GM12878 (cell line): ENCODE measurements around the gene IL13RA2. TPM values are rescaled to one million over a fixed set of nuclear protein-coding genes. Genes with fewer than 3 reads are reported as not detected.

ENCODE experiments used
- ATAC-seq: fragments of 200-7000 bp; cut with Tn5 transposase; 3 replicates; pipeline ENCODE4 v1.9.1; 2020; ENCODE audit warnings: mild to moderate bottlenecking, moderate library complexity
- BruUV-seq: library from RNA; stranded (reverse); fragments of 400-500 nt; replicated peaks from 2 replicates; lab custom pipeline; 2021; lab: Mats Ljungman, UMichigan
- CTCF ChIA-PET: fragments of 300-600 bp; sonication (Branson Sonifier 250); formaldehyde crosslinking; extraction: SDS; loops from one replicate; lab custom pipeline; 2021; ENCODE audit warnings: inconsistent platforms; lab: Yijun Ruan, JAX
- POLR2A ChIA-PET: fragments of 350-600 bp; formaldehyde crosslinking; extraction: SDS; loops from one replicate; lab custom pipeline; 2021; ENCODE audit warnings: inconsistent platforms; lab: Charles Lee
- RAD21 ChIA-PET: fragments of 300-600 bp; sonication (Branson Sonifier 250); formaldehyde crosslinking; loops from one replicate; lab custom pipeline; 2023; ENCODE audit warnings: antibody characterized with exemption; ENCODE audit not compliant: unreplicated experiment; lab: Charles Lee
- SMC1A ChIA-PET: fragments of 300-600 bp; sonication (Branson Sonifier 250); formaldehyde crosslinking; loops from one replicate; lab custom pipeline; 2023; ENCODE audit not compliant: unreplicated experiment, uncharacterized antibody; lab: Charles Lee
- DNase-seq: peaks from one replicate; pipeline ENCODE4 v3.0.0-alpha.2; 2011; ENCODE audit warnings: low read depth, low spot score
- FAIRE-seq: peaks from 3 replicates; lab custom pipeline; 2011; peaks lifted over from hg19 to GRCh38; lab: Jason Lieb, UNC
- H2AFZ ChIP-seq: 2 replicates; pipeline ENCODE4 v1.6.0; 2011; ENCODE audit warnings: low read depth, low read length, control low read depth; ENCODE audit not compliant: control insufficient read depth
- H3K27ac ChIP-seq: 2 replicates; pipeline ENCODE4 v1.5.1; 2011; ENCODE audit warnings: control low read depth; ENCODE audit not compliant: control insufficient read depth, insufficient read depth
- H3K27me3 ChIP-seq, 2 experiments: replicated peaks in 1 of 2; 2 replicates each; pipeline versions ENCODE4 v1.6.0 to v1.6.1; 2011; ENCODE audit warnings: low read length in 1 of 2; ENCODE audit not compliant: control insufficient read depth in 2 of 2, insufficient read depth in 2 of 2
- H3K36me3 ChIP-seq, 2 experiments: 2 replicates each; pipeline ENCODE4 v1.5.1; 2011; ENCODE audit warnings: low read length in 1 of 2; ENCODE audit not compliant: control insufficient read depth in 2 of 2, insufficient read depth in 2 of 2
- H3K4me1 ChIP-seq: 2 replicates; pipeline ENCODE4 v1.6.1; 2011; ENCODE audit warnings: mild to moderate bottlenecking, low read length, moderate library complexity, mixed read lengths; ENCODE audit not compliant: control insufficient read depth, insufficient read depth
- H3K4me2 ChIP-seq: 2 replicates; pipeline ENCODE4 v1.6.0; 2011; ENCODE audit warnings: control low read depth; ENCODE audit not compliant: control insufficient read depth, insufficient read depth
- H3K4me3 ChIP-seq: fragments of 200-600 bp; sonication (generic); 2 replicates; pipeline ENCODE4 v1.5.1; 2016
- H3K79me2 ChIP-seq: 2 replicates; pipeline ENCODE4 v1.6.0; 2011; ENCODE audit warnings: low read length; ENCODE audit not compliant: control insufficient read depth, insufficient read depth
- H3K9ac ChIP-seq: 2 replicates; pipeline ENCODE4 v1.8.0; 2011; ENCODE audit warnings: low read length, control low read depth, mixed read lengths; ENCODE audit not compliant: control insufficient read depth, insufficient read depth
- H3K9me3 ChIP-seq: replicated peaks from 3 replicates; pipeline ENCODE4 v1.5.1; 2011; ENCODE audit warnings: mild to moderate bottlenecking, low read length; ENCODE audit not compliant: control insufficient read depth, insufficient read depth
- H4K20me1 ChIP-seq: 2 replicates; pipeline ENCODE4 v1.6.0; 2011; ENCODE audit not compliant: control insufficient read depth, insufficient read depth
- CBX5 ChIP-seq: sonication (generic); IDR thresholded peaks from 2 replicates; pipeline ENCODE4 v1.6.1; 2016; ENCODE audit warnings: low read depth, moderate library complexity, mild to moderate bottlenecking, inconsistent platforms
- CHD1 ChIP-seq: IDR thresholded peaks from 2 replicates; pipeline ENCODE4 v1.6.1; 2012; ENCODE audit warnings: low read depth, low read length, improper control_type of control experiment
- CTCF ChIP-seq, 3 experiments: IDR thresholded peaks in 2 of 3; conservative IDR thresholded peaks in 1 of 3; 2 replicates each; pipeline ENCODE4 v1.5.1; 2011; ENCODE audit warnings: low read depth in 3 of 3, low read length in 3 of 3, mild to moderate bottlenecking in 3 of 3, control low read depth in 2 of 3, moderate library complexity in 2 of 3, inconsistent platforms in 1 of 3, mixed read lengths in 1 of 3; ENCODE audit not compliant: control insufficient read depth in 2 of 3, insufficient read depth in 1 of 3; ENCODE audit errors: extremely low read depth in 1 of 3
- FOXM1 ChIP-seq: IDR thresholded peaks from 2 replicates; pipeline ENCODE4 v1.6.1; 2012; ENCODE audit warnings: low read depth, mild to moderate bottlenecking, inconsistent platforms, low read length, moderate library complexity
- JUNB ChIP-seq: IDR thresholded peaks from 2 replicates; pipeline ENCODE4 v1.6.1; 2016; ENCODE audit warnings: antibody characterized with exemption, mild to moderate bottlenecking
- MXI1 ChIP-seq: fragments of 150-350 bp; IDR thresholded peaks from 2 replicates; pipeline ENCODE4 v1.6.1; 2011; ENCODE audit warnings: low read depth, mild to moderate bottlenecking, inconsistent platforms, low read length, improper control_type of control experiment
- NR2C1 ChIP-seq: fragments of 450-650 bp; IDR thresholded peaks from 2 replicates; pipeline ENCODE4 v1.6.1; 2017; ENCODE audit warnings: antibody characterized with exemption, mild to moderate bottlenecking, moderate library complexity
- PRDM15 ChIP-seq: fragments of 450-650 bp; formaldehyde crosslinking; IDR thresholded peaks from 2 replicates; pipeline ENCODE4 v1.4.0; 2020; ENCODE audit warnings: mild to moderate bottlenecking, moderate library complexity
- RUNX3 ChIP-seq: IDR thresholded peaks from 2 replicates; pipeline ENCODE4 v1.6.1; 2012; ENCODE audit warnings: low read length, inconsistent platforms
- SUZ12 ChIP-seq: fragments of 200-600 bp; sonication (generic); IDR thresholded peaks from one replicate; pipeline ENCODE4 v1.6.1; 2018; ENCODE audit warnings: antibody characterized with exemption, mild to moderate bottlenecking; ENCODE audit not compliant: unreplicated experiment
- TARDBP ChIP-seq: IDR thresholded peaks from 2 replicates; pipeline ENCODE4 v1.6.1; 2016; ENCODE audit warnings: borderline replicate concordance
- ZNF274 ChIP-seq: IDR thresholded peaks from one replicate; pipeline ENCODE4 v1.8.0; 2011; ENCODE audit not compliant: insufficient read length, insufficient read depth
- ZNF687 ChIP-seq: fragments of 450-650 bp; IDR thresholded peaks from 2 replicates; pipeline ENCODE4 v1.6.1; 2017; ENCODE audit warnings: mild to moderate bottlenecking, moderate library complexity
- WGBS: methylation state at CpG from one replicate; pipeline ENCODE4 v1.1.6; 2016; ENCODE audit warnings: low lambda C conversion rate; ENCODE audit not compliant: insufficient replicate concordance, insufficient coverage; ENCODE audit errors: missing lambda C conversion rate; 5-methylcytosine and 5-hydroxymethylcytosine counted together
- in situ Hi-C: fragments of 300-500 bp; cut with MboI; formaldehyde crosslinking; loops from 9 replicates; pipeline ENCODE4 v1.14.3; 2018; ENCODE audit warnings: mixed read lengths
- intact Hi-C: fragments of 100-400 bp; cut with micrococcal nuclease; formaldehyde crosslinking; loops from one replicate; pipeline ENCODE4 v1.14.2; 2022; ENCODE audit not compliant: unreplicated experiment
- polyA plus RNA-seq, 11 experiments: library from polyadenylated mRNA; depleted of rRNA in 4 of 11; unstranded in 6 of 11; stranded (reverse) in 5 of 11; fragments of >200 nt; fragmentation: Nextera tagmentation in 4 of 11; fragmentation: Illumina TruSeq in 1 of 11; extraction: Ambion mirVana in 4 of 11; extraction: Trizol in 1 of 11; gene quantifications; 1 replicate in 1 of 11; 2 replicates in 10 of 11; pipeline versions ENCODE4 v1.2.1 to v1.2.3, GENCODE V29; 2011 to 2016; ENCODE audit warnings: inconsistent platforms in 2 of 11, missing spikeins in 2 of 11, low read depth in 1 of 11
- total RNA-seq, 4 experiments: library from RNA; depleted of rRNA in 3 of 4; stranded (reverse); fragments of >200 nt in 3 of 4; fragmentation: Illumina TruSeq in 1 of 4; extraction: Trizol in 1 of 4; gene quantifications; 2 replicates each; pipeline versions ENCODE4 v1.2.1 to v1.2.3, GENCODE V29; 2013 to 2021

IL13RA2 gene
- total and polyA plus RNA-seq, 10 of the 15 experiments (the other 5 are each of a cell fraction or from before 2014, with no cell fraction given), result 0.08 TPM; not detected in 9

GRCh38 chrX:115011428-115011827 is 6.0 kb downstream of the IL13RA2 start (continued):
- TF ChIP-seq PRDM15 (CRISPR knock-in tag), result no peak
- TF ChIP-seq NR2C1, result no peak
- no peak for TF ChIP-seq FOXM1
- TF ChIP-seq, all 136 proteins: peak for 0

- 18% methylated on average over 6 of the region's 6 CpGs for WGBS
- TF ChIP-seq CBX5 (no peak), CTCF (IDR thresholded peaks at IDR 0.05 in 2 of 3, conservative IDR thresholded peaks at IDR 0.05 in 1 of 3; ENCODE audit: control insufficient read depth in 2 of 3, extremely low read depth in 1 of 3, insufficient read depth in 1 of 3, low read depth in 3 of 3, low read length in 3 of 3) (no peak), MXI1 (no peak), RUNX3 (no peak), SUZ12 (no peak), ZNF274 (no peak), TARDBP (no peak), ZNF687 (no peak), JUNB (no peak), CHD1 (no peak)
Observed at GRCh38 chrX:114999906-115000305, 17.5 kb downstream of the IL13RA2 start.

More at GRCh38 chrX:114999906-115000305, 17.5 kb downstream of the IL13RA2 start:
- ChIA-PET RAD21 (no interaction called here), CTCF (no interaction called here), POLR2A (no interaction called here), SMC1A (no interaction called here)
- no peak overlapping the region for H3K4me2 ChIP-seq
- no peak overlapping the region for H3K9ac ChIP-seq
- DNase-seq (no peak), ATAC-seq (no peak), FAIRE-seq (no peak)
- H3K4me3 ChIP-seq, result no peak overlapping the region
- BruUV-seq, result no TSS peak
- in situ Hi-C loops (no loop called here), intact Hi-C loops (no loop called here)
- no peaks in the 10 kb centered on the region for H3K79me2 ChIP-seq
- H4K20me1 ChIP-seq, result no peaks in the 10 kb centered on the region
- H2AFZ ChIP-seq, result no peak overlapping the region
- no peaks in the 10 kb centered on the region for H3K27me3 ChIP-seq
- no peak overlapping the region for H3K27ac ChIP-seq
- H3K4me1 ChIP-seq, result no peaks in the 10 kb centered on the region
- H3K36me3 ChIP-seq, result no peaks in the 10 kb centered on the region
- no peaks in the 10 kb centered on the region for H3K9me3 ChIP-seq
